Stimulated activated CD8-positive, alpha-beta memory T cell treated with anti-CD3 and anti-CD28 coated beads, Interleukin-4, amount 100 ng/mL, for 24 hours (primary cell): ENCODE data around the gene MAGED1.

Source experiments
- DNase-seq: peaks from one replicate; pipeline ENCODE4 v3.0.0-alpha.2; 2020; ENCODE audit warnings: low read depth

The MAGED1 gene

GRCh38 chrX:51892921-51893745 lies at the start of gene MAGED1:
TSS of gene MAGED1 (plus strand) at chrX:51893623. CDS start at chrX:51894305, 682 bp downstream.
- peak; percentile 58 for DNase-seq

GRCh38 chrX:51847463-51847862 lies 46.0 kb upstream of the MAGED1 start:
- no peak for DNase-seq

GRCh38 chrX:51851507-51852085 lies 41.8 kb upstream of the MAGED1 start:
- DNase-seq: no peak

GRCh38 chrX:51852096-51852495 lies 41.3 kb upstream of the MAGED1 start:
- DNase-seq: no peak

- no peak for DNase-seq
These were observed 40.8 kb upstream of the MAGED1 start for GRCh38 chrX:51852621-51853020.

GRCh38 chrX:51853251-51853650 lies 40.2 kb upstream of the MAGED1 start:
- DNase-seq: no peak

GRCh38 chrX:51855698-51856097 lies 37.7 kb upstream of the MAGED1 start:
- no peak for DNase-seq

GRCh38 chrX:51857159-51857733 lies 36.2 kb upstream of the MAGED1 start:
- no peak for DNase-seq

- no peak for DNase-seq
These were observed 32.7 kb upstream of the MAGED1 start for GRCh38 chrX:51860679-51861078.

- DNase-seq: no peak
These were observed 30.5 kb upstream of the MAGED1 start for GRCh38 chrX:51862920-51863319.

GRCh38 chrX:51866210-51866609 lies 27.2 kb upstream of the MAGED1 start:
- DNase-seq: no peak

GRCh38 chrX:51867626-51868025 lies 25.8 kb upstream of the MAGED1 start:
- no peak for DNase-seq

GRCh38 chrX:51870354-51870753 lies 23.1 kb upstream of the MAGED1 start:
- no peak for DNase-seq

- DNase-seq: no peak
These were observed 19.3 kb upstream of the MAGED1 start for GRCh38 chrX:51874123-51874522.

- DNase-seq: no peak
These were observed 17.0 kb upstream of the MAGED1 start for GRCh38 chrX:51876441-51876840.

GRCh38 chrX:51878056-51878455 lies 15.4 kb upstream of the MAGED1 start:
- no peak for DNase-seq

GRCh38 chrX:51889851-51890250 lies 3.6 kb upstream of the MAGED1 start:
- DNase-seq: no peak

GRCh38 chrX:51891245-51891644 lies 2.2 kb upstream of the MAGED1 start:
- DNase-seq: no peak

- DNase-seq: no peak
These were observed 1.4 kb upstream of the MAGED1 start for GRCh38 chrX:51891821-51892551.

- no peak for DNase-seq
These were observed 691 bp downstream of the MAGED1 start for GRCh38 chrX:51893931-51894696.

- no peak for DNase-seq
These were observed 1.4 kb downstream of the MAGED1 start for GRCh38 chrX:51894697-51895336.
